Brain pericyte (primary cell): ENCODE measurements around the gene CD22.

Experiments used
- DNase-seq: peaks from one replicate; pipeline ENCODE4 v3.0.0-alpha.2; 2012; ENCODE audit warnings: low read depth, low spot score

The CD22 gene

GRCh38 chr19:35313587-35313986 lies 15.4 kb upstream of the CD22 start:
- no peak for DNase-seq

- DNase-seq = no peak
These were observed 15.0 kb upstream of the CD22 start for GRCh38 chr19:35314031-35314430.

- no peak for DNase-seq
These were observed 14.0 kb upstream of the CD22 start for GRCh38 chr19:35314858-35315470.

GRCh38 chr19:35315883-35316282 lies 13.1 kb upstream of the CD22 start:
- DNase-seq = no peak

GRCh38 chr19:35316560-35316959 lies 12.4 kb upstream of the CD22 start:
- no peak for DNase-seq

- no peak for DNase-seq
These were observed 11.4 kb upstream of the CD22 start for GRCh38 chr19:35317464-35318043.

GRCh38 chr19:35318679-35319448 lies 10.1 kb upstream of the CD22 start:
- DNase-seq = no peak

- DNase-seq = no peak
These were observed 8.8 kb upstream of the CD22 start for GRCh38 chr19:35320065-35320713.

GRCh38 chr19:35321291-35321690 lies 7.7 kb upstream of the CD22 start:
- no peak for DNase-seq

- DNase-seq = no peak
These were observed 7.0 kb upstream of the CD22 start for GRCh38 chr19:35322014-35322413.

GRCh38 chr19:35327642-35328041 lies 1.3 kb upstream of the CD22 start:
- no peak for DNase-seq

GRCh38 chr19:35329323-35329722 lies 336 bp downstream of the CD22 start:
- no peak for DNase-seq

GRCh38 chr19:35330475-35330874 lies 1.5 kb downstream of the CD22 start:
- DNase-seq = no peak

- no peak for DNase-seq
These were observed 2.7 kb downstream of the CD22 start for GRCh38 chr19:35331551-35332214.

- DNase-seq = no peak
These were observed 3.8 kb downstream of the CD22 start for GRCh38 chr19:35332817-35333216.

- DNase-seq = no peak
These were observed 5.3 kb downstream of the CD22 start for GRCh38 chr19:35334144-35334753.

GRCh38 chr19:35336166-35336955 lies 7.4 kb downstream of the CD22 start:
- no peak for DNase-seq

GRCh38 chr19:35337097-35337983 lies 8.4 kb downstream of the CD22 start:
- no peak for DNase-seq

GRCh38 chr19:35337984-35338296 lies 9.0 kb downstream of the CD22 start:
- DNase-seq = no peak

GRCh38 chr19:35340431-35340830 lies 11.4 kb downstream of the CD22 start:
- DNase-seq = no peak
